ENCODE measurements around the gene FHDC1.

Gene FHDC1

DNA sequence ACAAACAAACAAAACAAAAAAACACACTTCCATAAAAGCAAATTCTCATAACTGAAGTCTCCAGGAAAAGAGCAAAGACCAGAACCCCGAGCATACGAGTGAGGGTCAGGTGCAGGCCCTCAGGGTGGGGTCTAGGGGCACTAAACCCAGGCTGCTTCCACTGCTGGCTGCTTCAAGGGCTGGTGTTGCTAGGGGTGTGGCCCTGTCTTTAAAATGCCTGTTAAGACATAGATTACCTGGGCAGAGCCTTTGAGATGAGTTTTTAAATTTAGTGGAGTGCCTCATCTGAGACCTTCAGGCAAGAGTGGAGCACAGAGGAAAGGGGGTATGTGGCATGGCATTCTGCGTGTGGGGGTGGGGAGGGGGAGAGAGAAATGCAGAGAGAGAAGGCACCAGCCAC lies 87.0 kb downstream of the FHDC1 start:
- DNase-seq (ENCODE audit: extremely low spot score): no peak
- ChIA-PET CTCF (no interaction called here), POLR2A (no interaction called here)
- TF ChIP-seq, protein P1, sequence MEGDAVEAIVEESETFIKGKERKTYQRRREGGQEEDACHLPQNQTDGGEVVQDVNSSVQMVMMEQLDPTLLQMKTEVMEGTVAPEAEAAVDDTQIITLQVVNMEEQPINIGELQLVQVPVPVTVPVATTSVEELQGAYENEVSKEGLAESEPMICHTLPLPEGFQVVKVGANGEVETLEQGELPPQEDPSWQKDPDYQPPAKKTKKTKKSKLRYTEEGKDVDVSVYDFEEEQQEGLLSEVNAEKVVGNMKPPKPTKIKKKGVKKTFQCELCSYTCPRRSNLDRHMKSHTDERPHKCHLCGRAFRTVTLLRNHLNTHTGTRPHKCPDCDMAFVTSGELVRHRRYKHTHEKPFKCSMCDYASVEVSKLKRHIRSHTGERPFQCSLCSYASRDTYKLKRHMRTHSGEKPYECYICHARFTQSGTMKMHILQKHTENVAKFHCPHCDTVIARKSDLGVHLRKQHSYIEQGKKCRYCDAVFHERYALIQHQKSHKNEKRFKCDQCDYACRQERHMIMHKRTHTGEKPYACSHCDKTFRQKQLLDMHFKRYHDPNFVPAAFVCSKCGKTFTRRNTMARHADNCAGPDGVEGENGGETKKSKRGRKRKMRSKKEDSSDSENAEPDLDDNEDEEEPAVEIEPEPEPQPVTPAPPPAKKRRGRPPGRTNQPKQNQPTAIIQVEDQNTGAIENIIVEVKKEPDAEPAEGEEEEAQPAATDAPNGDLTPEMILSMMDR (IDR thresholded peaks at IDR 0.05; ENCODE audit: control extremely low read depth, extremely low read depth, low read depth, missing control alignments): no peak

DNA sequence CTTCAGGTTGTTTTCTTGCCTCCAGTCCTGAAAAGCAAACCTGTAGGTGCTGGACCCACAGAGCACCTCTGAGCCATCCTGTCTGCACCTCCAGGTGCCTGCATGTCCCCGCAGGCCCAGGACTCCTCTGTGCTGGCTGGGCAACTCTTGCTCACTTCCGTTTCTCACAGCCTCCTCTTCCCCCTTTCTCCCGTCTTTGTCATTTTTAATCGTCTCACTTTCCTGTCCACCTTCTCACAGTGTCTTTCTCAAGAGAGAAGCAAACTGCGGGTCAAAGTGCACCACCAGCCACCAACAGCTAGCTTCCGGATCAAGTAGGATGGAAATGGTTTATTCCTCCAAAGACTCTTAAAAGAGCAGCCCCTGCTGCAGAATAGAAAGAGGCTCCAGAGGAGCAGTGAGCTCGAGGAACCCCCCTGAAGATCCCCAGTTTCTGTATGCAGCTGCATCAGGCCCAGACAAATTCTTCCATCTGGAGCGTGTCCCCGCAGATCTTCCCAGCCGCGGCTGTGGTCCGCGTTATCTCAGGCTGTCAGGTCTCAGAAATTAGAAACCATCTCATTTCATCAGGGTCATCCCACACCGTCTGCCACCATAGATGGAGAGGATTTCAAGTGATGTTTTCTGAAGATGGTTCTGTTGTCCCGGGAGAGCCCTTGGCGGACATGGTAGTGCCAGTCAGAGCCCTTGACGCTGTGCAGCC lies 87.7 kb downstream of the FHDC1 start:
- ChIA-PET CTCF (no interaction called here), POLR2A (no interaction called here)
- DNase-seq (ENCODE audit: extremely low spot score): no peak

DNA sequence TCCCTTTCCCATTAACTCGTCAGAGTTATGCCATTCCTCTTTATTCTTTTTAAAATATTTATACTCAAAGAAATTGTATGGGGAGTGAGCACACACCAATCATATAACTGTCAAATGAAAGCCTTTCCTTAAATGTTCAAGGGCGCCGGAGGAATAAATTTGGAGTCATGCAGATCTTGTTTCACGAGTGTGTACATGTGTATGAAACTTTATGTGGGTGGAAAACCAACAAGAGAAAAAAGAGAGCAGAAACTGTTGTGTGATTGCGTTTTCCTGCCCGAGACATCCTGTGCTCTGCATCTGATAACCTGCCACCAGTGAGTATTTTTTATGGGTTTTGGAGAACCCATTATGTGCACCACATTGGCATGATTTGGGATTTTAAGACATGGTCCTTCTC lies 88.3 kb downstream of the FHDC1 start:
- no peak for DNase-seq (ENCODE audit: extremely low spot score)
- ChIA-PET POLR2A (no interaction called here), CTCF (no interaction called here)
- TF ChIP-seq, protein P1 (IDR thresholded peaks at IDR 0.05; ENCODE audit: control extremely low read depth, extremely low read depth, low read depth, missing control alignments): no peak

More for the DNA sequence above, 87.7 kb downstream of the FHDC1 start:
- TF ChIP-seq, protein P1 (IDR thresholded peaks at IDR 0.05; ENCODE audit: control extremely low read depth, extremely low read depth, low read depth, missing control alignments): no peak

DNA sequence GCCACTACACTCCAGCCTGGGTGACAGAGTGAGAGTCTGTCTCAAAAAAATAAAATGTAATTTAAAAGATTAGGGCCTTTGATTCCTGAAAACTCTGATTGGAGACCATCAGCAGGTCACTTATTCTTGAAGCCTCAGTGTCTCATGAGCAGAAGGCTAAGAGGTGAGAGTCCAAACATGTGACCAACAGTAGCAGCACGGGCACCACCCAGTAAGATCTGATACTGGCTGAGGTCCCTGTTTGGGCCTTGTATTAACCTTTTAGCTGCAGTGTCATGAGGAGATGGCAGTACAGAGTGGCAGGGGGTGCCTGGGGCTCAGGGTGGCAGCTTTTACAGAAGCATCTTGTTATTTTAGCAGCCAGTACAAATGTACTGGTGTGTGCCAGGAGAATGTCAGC lies 89.3 kb downstream of the FHDC1 start:
- CTCF ChIA-PET: no interaction called here
- no peak for DNase-seq (ENCODE audit: extremely low spot score)
- TF ChIP-seq, protein P1 (IDR thresholded peaks at IDR 0.05; ENCODE audit: control extremely low read depth, extremely low read depth, low read depth, missing control alignments): no peak
- POLR2A ChIA-PET: no interaction called here

DNA sequence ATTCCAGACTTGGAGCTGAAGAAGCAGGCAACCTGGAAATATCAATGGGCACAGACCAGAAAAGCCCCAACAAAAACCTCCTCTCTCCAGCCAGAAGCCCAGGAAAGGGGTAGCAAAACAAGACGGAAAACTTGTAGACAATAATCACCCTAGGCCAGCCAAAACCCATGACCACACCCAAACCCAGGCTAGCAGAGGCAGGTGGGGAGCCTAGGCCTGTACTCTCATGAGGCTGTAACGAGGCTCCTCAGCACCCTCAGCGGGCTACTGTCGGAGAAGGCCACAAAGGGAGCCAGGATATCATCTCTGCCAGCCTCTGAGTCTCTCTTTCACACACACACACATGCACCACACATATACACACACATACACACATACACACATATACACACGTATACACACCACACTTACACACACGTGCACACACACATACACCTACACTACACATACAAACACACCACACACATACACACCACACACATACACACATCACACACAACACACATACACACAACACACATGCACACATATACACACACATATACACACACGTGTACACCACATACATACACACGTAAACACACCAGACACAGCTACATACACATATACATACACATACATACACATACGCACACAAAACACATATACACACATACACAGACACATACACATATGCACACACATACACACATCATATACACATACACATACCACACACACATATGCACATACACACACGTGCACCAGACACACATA lies 90.6 kb downstream of the FHDC1 start:
- TF ChIP-seq, protein P1 (IDR thresholded peaks at IDR 0.05; ENCODE audit: control extremely low read depth, extremely low read depth, low read depth, missing control alignments): no peak
- ChIA-PET CTCF (interaction anchor here (1.4 kb wide), 1 partner anchor 13 kb away, joined by 3 read pairs; no protein-coding TSS in a partner anchor), POLR2A (no interaction called here)
- DNase-seq (ENCODE audit: extremely low spot score): no peak

DNA sequence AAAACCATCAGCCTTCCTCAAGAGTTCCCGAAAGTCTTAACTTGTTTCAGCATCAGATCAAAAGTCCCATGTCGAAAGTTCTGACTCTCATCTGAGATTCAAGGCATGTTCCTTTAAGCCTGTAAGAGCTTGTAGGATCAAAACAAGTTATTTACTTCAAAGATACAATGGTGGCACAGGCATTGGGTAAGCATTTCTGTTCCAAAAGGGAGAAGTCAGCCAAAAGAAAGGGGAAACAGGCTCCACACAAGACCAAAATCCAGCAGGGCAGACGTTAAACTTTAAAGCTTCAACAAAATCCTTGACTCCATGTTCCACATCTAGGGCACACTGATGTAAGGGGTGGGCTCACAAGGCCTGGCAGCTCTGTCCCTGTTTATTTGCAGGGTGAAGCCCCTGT lies 91.7 kb downstream of the FHDC1 start:
- ChIA-PET POLR2A (no interaction called here), CTCF (interaction anchor here (0.8 to 1.4 kb wide), 3 partner anchors 11 to 97 kb away, joined by 3 read pairs; no protein-coding TSS in a partner anchor)
- no peak for DNase-seq (ENCODE audit: extremely low spot score)
- TF ChIP-seq, protein P1 (IDR thresholded peaks at IDR 0.05; ENCODE audit: control extremely low read depth, extremely low read depth, low read depth, missing control alignments): no peak

Data from GM10248 (cell line).